ENCODE measurements around the gene ZNF777. TPM values are rescaled to one million over a fixed set of nuclear protein-coding genes. Genes with fewer than 3 reads are reported as not detected.

ZNF777 gene
- total and polyA plus RNA-seq, 8 donors = 9.3 to 14.0 (median 11.9) TPM

DNA sequence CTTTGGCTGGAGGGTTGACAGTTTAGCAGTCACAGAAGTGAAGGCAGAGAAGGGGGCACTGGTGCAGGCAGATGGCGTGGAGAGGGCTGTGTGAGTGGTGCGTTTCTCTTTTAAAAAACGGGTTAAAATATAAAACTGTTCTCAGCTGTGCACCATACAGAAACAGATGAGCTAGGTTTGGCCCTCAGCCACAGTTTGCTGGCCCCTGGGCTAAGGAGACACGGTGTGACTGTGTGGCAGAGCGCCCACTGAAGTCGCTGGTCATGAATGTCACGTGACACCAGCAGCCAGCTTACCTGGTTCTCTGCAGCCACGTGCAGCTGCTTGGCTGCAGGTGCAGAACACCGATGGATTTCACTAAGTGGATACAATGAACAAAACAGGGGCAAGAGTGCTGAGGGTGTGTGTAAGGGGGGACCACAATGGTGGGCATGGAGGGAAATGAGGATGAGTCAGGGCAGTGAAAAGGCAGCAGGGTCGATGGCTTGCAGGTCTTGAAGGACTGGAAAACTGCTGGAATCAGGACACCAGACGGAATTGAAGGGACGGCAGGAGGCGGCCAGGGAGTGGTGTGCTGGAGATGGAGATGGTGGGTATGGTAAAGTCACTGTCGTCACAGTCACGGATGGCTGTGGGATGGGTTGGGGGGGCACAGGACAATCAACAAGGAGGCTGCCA, 29.4 kb upstream of the ZNF777 start:
- H3K27ac ChIP-seq = no peak overlapping the region
- intact Hi-C loops (cut with DNase I) = no loop called here
- H3K4me1 ChIP-seq = peaks cover 3 to 13% of the 10 kb centered on the region in 2 donors
- H3K4me3 ChIP-seq = no peak overlapping the region
- H3K27me3 ChIP-seq = no peaks in the 10 kb centered on the region
- TF ChIP-seq, protein P1, sequence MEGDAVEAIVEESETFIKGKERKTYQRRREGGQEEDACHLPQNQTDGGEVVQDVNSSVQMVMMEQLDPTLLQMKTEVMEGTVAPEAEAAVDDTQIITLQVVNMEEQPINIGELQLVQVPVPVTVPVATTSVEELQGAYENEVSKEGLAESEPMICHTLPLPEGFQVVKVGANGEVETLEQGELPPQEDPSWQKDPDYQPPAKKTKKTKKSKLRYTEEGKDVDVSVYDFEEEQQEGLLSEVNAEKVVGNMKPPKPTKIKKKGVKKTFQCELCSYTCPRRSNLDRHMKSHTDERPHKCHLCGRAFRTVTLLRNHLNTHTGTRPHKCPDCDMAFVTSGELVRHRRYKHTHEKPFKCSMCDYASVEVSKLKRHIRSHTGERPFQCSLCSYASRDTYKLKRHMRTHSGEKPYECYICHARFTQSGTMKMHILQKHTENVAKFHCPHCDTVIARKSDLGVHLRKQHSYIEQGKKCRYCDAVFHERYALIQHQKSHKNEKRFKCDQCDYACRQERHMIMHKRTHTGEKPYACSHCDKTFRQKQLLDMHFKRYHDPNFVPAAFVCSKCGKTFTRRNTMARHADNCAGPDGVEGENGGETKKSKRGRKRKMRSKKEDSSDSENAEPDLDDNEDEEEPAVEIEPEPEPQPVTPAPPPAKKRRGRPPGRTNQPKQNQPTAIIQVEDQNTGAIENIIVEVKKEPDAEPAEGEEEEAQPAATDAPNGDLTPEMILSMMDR (IDR thresholded peaks at IDR 0.05) = no peak
- ATAC-seq (no peak), DNase-seq (peak in 1 of 4 donors; percentile 54)
- no peaks in the 10 kb centered on the region for H3K9me3 ChIP-seq
- peaks cover 0 to 85% of the 10 kb centered on the region in 2 donors for H3K36me3 ChIP-seq

DNA sequence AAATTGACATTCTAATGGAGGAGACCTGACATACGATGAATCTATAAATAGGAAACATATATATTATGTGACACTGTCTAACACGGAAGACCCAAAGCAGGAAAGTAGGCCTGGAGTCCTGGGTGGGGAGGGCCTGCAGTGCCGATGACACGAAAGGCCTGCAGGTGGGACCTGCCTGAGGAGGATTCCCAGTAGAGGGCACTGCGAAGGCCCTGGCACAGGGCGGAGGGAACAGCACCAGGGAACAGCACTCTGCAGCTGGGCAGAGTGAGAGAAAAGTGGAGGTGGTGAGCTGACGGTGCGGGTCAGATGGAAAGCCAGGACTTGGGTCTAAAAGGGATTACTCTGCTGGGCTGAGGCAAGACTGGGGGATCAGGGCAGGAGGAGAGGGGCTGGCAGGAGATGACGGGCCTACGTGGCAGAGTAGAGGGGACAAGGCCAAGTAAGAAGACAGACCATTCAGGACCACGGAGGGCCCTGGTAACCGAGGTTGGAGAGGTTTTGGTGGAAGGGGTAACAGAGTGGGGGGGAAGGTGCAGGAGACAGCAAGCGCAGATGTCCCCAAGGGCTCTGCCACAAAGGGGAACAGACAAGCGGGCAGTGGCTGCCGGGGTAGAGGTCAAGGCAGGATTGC, 28.6 kb upstream of the ZNF777 start:
- DNase-seq = peak in 1 of 4 donors; percentile 67
- no peaks in the 10 kb centered on the region for H3K27me3 ChIP-seq
- no peaks in the 10 kb centered on the region for H3K9me3 ChIP-seq
- peaks cover 0 to 6% of the 10 kb centered on the region in 2 donors for H3K4me1 ChIP-seq
- peak; percentile 50 for ATAC-seq
- no peak overlapping the region for H3K27ac ChIP-seq
- no peak overlapping the region for H3K4me3 ChIP-seq
- intact Hi-C loops (cut with DNase I) = no loop called here
- peaks cover 0 to 90% of the 10 kb centered on the region in 2 donors for H3K36me3 ChIP-seq
- TF ChIP-seq, protein P1 (IDR thresholded peaks at IDR 0.05) = no peak

DNA sequence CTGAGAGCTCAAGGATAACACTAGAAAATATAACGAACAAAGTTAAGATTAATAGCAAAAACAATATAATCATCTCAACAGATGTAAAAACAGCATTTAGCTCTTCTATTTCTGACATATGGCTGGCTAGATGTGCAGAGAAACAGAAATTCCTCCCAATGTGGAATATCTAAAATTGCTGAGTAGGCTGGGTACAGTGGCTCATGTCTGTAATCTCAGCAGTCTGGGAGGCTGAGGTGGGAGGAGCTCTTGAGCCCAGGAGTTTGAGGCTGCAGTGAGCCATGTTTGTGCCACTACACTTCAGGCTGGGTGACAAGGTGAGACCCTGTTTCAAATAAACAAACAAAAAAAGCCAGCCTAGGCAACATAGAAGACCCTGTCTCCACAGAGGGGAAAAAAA, 18.7 kb upstream of the ZNF777 start:
- H3K27ac ChIP-seq = no peak overlapping the region
- intact Hi-C loops (cut with DNase I) = no loop called here
- no peaks in the 10 kb centered on the region for H3K9me3 ChIP-seq
- H3K4me3 ChIP-seq = no peak overlapping the region
- TF ChIP-seq, protein P1 (IDR thresholded peaks at IDR 0.05) = no peak
- ATAC-seq (no peak), DNase-seq (no peak)
- H3K36me3 ChIP-seq = peaks cover 0 to 73% of the 10 kb centered on the region in 2 donors
- H3K4me1 ChIP-seq = no peaks in the 10 kb centered on the region
- no peaks in the 10 kb centered on the region for H3K27me3 ChIP-seq

DNA sequence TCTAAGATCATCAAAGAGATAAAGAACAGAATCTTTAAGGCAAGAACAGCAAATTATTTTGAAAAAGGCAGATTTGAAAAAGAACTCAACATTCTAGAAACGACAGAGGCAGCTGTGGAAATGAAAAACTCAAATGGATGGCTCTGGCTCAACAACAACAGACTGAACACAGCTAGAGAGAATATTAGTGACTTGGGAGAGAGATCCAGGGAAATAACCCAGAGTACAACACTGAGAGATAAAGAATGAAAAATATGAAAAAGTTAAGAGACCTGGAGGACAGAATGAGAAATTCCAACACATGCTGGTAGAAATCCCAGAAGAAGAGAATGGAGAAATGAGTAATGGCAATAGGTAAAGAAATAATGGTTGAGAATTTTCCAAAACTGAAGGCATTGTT, 17.9 kb upstream of the ZNF777 start:
- H3K4me3 ChIP-seq = no peak overlapping the region
- ATAC-seq (no peak), DNase-seq (no peak)
- H3K4me1 ChIP-seq = no peaks in the 10 kb centered on the region
- TF ChIP-seq, protein P1 (IDR thresholded peaks at IDR 0.05) = no peak
- H3K27me3 ChIP-seq = no peaks in the 10 kb centered on the region
- H3K36me3 ChIP-seq = peaks cover 0 to 79% of the 10 kb centered on the region in 2 donors
- intact Hi-C loops (cut with DNase I) = no loop called here
- no peaks in the 10 kb centered on the region for H3K9me3 ChIP-seq
- no peak overlapping the region for H3K27ac ChIP-seq

All from left lung (tissue), 10 donors.